Measurements from ENCODE around the gene RASAL1. TPM values are rescaled to one million over a fixed set of nuclear protein-coding genes. Genes with fewer than 3 reads are reported as not detected.

The RASAL1 gene
- total and polyA plus RNA-seq, 2 donors (not counting 1 experiment from before 2014, with no cell fraction given) = not detected

DNA sequence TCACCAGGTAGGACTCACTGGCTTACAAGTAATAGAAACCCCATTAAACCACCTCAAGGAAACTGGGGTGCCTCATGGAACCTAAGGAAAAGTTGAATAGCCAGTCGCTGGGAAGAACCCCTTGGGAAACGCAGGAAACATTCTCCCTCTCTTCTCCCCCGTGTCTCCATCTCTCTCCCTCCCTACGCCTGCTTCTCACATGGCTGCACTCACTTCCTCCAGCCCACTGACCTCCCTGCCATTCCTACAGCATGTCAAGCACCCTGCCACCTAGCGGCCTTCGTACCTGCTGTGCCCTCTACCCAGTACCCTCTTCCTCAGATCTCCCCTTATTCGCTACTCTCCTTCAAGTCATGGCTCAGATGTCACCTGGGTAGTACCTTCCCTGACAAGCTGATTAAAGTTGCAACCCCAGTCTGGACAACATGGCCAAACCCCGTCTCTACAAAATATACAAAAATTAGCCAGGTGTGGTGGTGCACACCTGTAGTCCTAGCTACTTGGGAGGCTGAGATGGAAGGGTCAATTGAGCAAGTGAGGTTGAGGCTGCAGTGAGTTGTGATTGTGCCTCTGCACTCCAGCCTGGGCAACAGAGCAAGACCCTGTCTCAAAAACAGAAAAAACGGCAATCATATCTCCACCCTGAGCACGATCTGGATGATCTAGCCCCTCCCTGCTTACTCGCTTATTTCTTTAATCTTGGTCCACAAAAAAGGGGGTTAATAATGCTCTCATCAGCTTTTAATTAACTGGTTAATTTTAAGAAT is 85.4 kb downstream of the RASAL1 start:
- no peak for DNase-seq (ENCODE audit: low read depth in 2 of 2)
- H4K20me1 ChIP-seq (ENCODE audit: control insufficient read depth, extremely low read depth, insufficient read depth, low read length) = no peaks in the 10 kb centered on the region
- no peaks in the 10 kb centered on the region for H3K4me1 ChIP-seq (ENCODE audit: control insufficient read depth, extremely low read depth, insufficient read depth, low read length)
- no peak overlapping the region for H3K4me3 ChIP-seq (replicated peaks in 1 of 4; ENCODE audit: control extremely low read depth in 1 of 4, insufficient read depth in 1 of 4, low read depth in 3 of 4, low read length in 4 of 4)
- no peak overlapping the region for H3K4me2 ChIP-seq (ENCODE audit: extremely low read depth, insufficient read depth, low read length)
- no peak overlapping the region for H3K27ac ChIP-seq (ENCODE audit: insufficient read depth, low read length)
- no peak overlapping the region for H2AFZ ChIP-seq (ENCODE audit: low read length)
- no peak overlapping the region for H3K9ac ChIP-seq (ENCODE audit: insufficient read depth, low read length)
- peaks cover 3% of the 10 kb centered on the region for H3K27me3 ChIP-seq (ENCODE audit: control insufficient read depth, insufficient read depth, low read length)
- TF ChIP-seq EZH2 (IDR thresholded peaks at IDR 0.05; ENCODE audit: low read length, missing control alignments) = no peak
- TF ChIP-seq, protein P1, sequence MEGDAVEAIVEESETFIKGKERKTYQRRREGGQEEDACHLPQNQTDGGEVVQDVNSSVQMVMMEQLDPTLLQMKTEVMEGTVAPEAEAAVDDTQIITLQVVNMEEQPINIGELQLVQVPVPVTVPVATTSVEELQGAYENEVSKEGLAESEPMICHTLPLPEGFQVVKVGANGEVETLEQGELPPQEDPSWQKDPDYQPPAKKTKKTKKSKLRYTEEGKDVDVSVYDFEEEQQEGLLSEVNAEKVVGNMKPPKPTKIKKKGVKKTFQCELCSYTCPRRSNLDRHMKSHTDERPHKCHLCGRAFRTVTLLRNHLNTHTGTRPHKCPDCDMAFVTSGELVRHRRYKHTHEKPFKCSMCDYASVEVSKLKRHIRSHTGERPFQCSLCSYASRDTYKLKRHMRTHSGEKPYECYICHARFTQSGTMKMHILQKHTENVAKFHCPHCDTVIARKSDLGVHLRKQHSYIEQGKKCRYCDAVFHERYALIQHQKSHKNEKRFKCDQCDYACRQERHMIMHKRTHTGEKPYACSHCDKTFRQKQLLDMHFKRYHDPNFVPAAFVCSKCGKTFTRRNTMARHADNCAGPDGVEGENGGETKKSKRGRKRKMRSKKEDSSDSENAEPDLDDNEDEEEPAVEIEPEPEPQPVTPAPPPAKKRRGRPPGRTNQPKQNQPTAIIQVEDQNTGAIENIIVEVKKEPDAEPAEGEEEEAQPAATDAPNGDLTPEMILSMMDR (conservative IDR thresholded peaks at IDR 0.05 in 1 of 2, IDR thresholded peaks at IDR 0.05 in 1 of 2; ENCODE audit: low read depth in 1 of 2, low read length in 2 of 2) = peak in 1 of 2 donors; percentile 18
- H3K79me2 ChIP-seq (ENCODE audit: control insufficient read depth, insufficient read depth, low read length) = no peaks in the 10 kb centered on the region
- H3K9me3 ChIP-seq (ENCODE audit: control insufficient read depth, insufficient read depth, low read depth, low read length) = no peaks in the 10 kb centered on the region
- H3K36me3 ChIP-seq (ENCODE audit: control insufficient read depth, insufficient read depth, low read length) = no peaks in the 10 kb centered on the region

Other genes starting within 250 kb of the RASAL1 start
- gene OAS1, start 228.8 kb downstream of the RASAL1 start, total RNA-seq = 1.8 and 3.6 TPM in 2 replicates
- 0.34 and 2.0 TPM in 2 replicates for gene OAS1, start 228.8 kb downstream of the RASAL1 start, polyA plus RNA-seq
- 2.6 and 3.5 TPM in 2 replicates for gene OAS3, start 197.3 kb downstream of the RASAL1 start, total RNA-seq
- gene OAS3, start 197.3 kb downstream of the RASAL1 start, polyA plus RNA-seq = 7.0 and 18.5 TPM in 2 replicates
- gene OAS2, start 157.2 kb downstream of the RASAL1 start, total RNA-seq = 2.3 and 3.1 TPM in 2 replicates
- gene OAS2, start 157.2 kb downstream of the RASAL1 start, polyA plus RNA-seq = 1.5 and 2.2 TPM in 2 replicates
- gene DTX1, start 79.0 kb downstream of the RASAL1 start, total RNA-seq = 0.26 TPM in 1 of 2 replicates, not detected in the other
- not detected in 2 replicates for gene DTX1, start 79.0 kb downstream of the RASAL1 start, polyA plus RNA-seq
- gene CFAP73, start 14.0 kb upstream of the RASAL1 start, total RNA-seq = not detected in 2 replicates
- not detected in 2 replicates for gene CFAP73, start 14.0 kb upstream of the RASAL1 start, polyA plus RNA-seq
- gene DDX54, start 49.7 kb upstream of the RASAL1 start, total RNA-seq = 23.6 and 25.9 TPM in 2 replicates
- gene DDX54, start 49.7 kb upstream of the RASAL1 start, polyA plus RNA-seq = 20.5 and 33.7 TPM in 2 replicates
- gene RITA1, start 50.0 kb upstream of the RASAL1 start, total RNA-seq = 11.6 and 11.8 TPM in 2 replicates
- 7.4 and 8.7 TPM in 2 replicates for gene RITA1, start 50.0 kb upstream of the RASAL1 start, polyA plus RNA-seq
- gene TPCN1, start 85.7 kb upstream of the RASAL1 start, total RNA-seq = 10.8 and 17.2 TPM in 2 replicates
- gene TPCN1, start 85.7 kb upstream of the RASAL1 start, polyA plus RNA-seq = 12.1 and 17.8 TPM in 2 replicates
- 14.6 and 16.8 TPM in 2 replicates for gene SLC8B1, start 199.3 kb upstream of the RASAL1 start, total RNA-seq
- gene SLC8B1, start 199.3 kb upstream of the RASAL1 start, polyA plus RNA-seq = 10.4 and 16.7 TPM in 2 replicates
- 28.2 and 35.5 TPM in 2 replicates for gene PLBD2, start 222.8 kb upstream of the RASAL1 start, total RNA-seq
- 11.7 and 11.9 TPM in 2 replicates for gene PLBD2, start 222.8 kb upstream of the RASAL1 start, polyA plus RNA-seq

Measured in fibroblast of lung (primary cell).